HG02938 (cell line): ENCODE data around the gene PPFIA4.

Source experiments
- ATAC-seq: cut with Tn5 transposase; IDR thresholded peaks from one replicate; pipeline ENCODE4 v1.9.1; 2021; ENCODE audit warnings: mild to moderate bottlenecking, moderate library complexity; ENCODE audit not compliant: unreplicated experiment

PPFIA4 gene

GRCh38 chr1:203081465-203082230 lies 55.4 kb downstream of the PPFIA4 start:
- no peak for ATAC-seq

- ATAC-seq = no peak
Measured at GRCh38 chr1:203082231-203082505, 55.9 kb downstream of the PPFIA4 start.

- no peak for ATAC-seq
Measured at GRCh38 chr1:203082571-203083462, 56.5 kb downstream of the PPFIA4 start.

GRCh38 chr1:203083463-203083921 lies 57.2 kb downstream of the PPFIA4 start:
- ATAC-seq = no peak

- no peak for ATAC-seq
Measured at GRCh38 chr1:203084588-203085527, 58.6 kb downstream of the PPFIA4 start.

- ATAC-seq = no peak
Measured at GRCh38 chr1:203085528-203086406, 59.5 kb downstream of the PPFIA4 start, which contains the start of gene MYOG. Gene MYOG, minus strand, starts transcription at chr1:203086012. Its CDS starts 51 bp downstream, at chr1:203085961.

- no peak for ATAC-seq
Measured at GRCh38 chr1:203086992-203087763, 60.9 kb downstream of the PPFIA4 start.

- ATAC-seq = no peak
Measured at GRCh38 chr1:203088441-203088840, 62.1 kb downstream of the PPFIA4 start.

GRCh38 chr1:203089001-203089650 lies 62.8 kb downstream of the PPFIA4 start:
- no peak for ATAC-seq

GRCh38 chr1:203089651-203090045 lies 63.4 kb downstream of the PPFIA4 start:
- no peak for ATAC-seq

- no peak for ATAC-seq
Measured at GRCh38 chr1:203090421-203091198, 64.3 kb downstream of the PPFIA4 start.

- ATAC-seq = no peak
Measured at GRCh38 chr1:203091199-203091477, 64.8 kb downstream of the PPFIA4 start.

GRCh38 chr1:203091761-203092330 lies 65.6 kb downstream of the PPFIA4 start:
- no peak for ATAC-seq

GRCh38 chr1:203093754-203094410 lies 67.6 kb downstream of the PPFIA4 start:
- no peak for ATAC-seq

- ATAC-seq = no peak
Measured at GRCh38 chr1:203095061-203095690, 68.9 kb downstream of the PPFIA4 start.

- ATAC-seq = no peak
Measured at GRCh38 chr1:203096566-203096965, 70.3 kb downstream of the PPFIA4 start.

- ATAC-seq = no peak
Measured at GRCh38 chr1:203097001-203097400, 70.7 kb downstream of the PPFIA4 start.
